ENCODE measurements around the gene RYR1. TPM values are rescaled to one million over a fixed set of nuclear protein-coding genes. Genes with fewer than 3 reads are reported as not detected.

Gene RYR1
- total and polyA plus RNA-seq, 10 of the 15 experiments (the other 5 are each of a cell fraction or from before 2014, with no cell fraction given), result under 0.01 to 0.32 (median 0.07) TPM; not detected in 1

GRCh38 chr19:38559428-38560401 lies 126.2 kb downstream of the RYR1 start (continued):
- TF ChIP-seq ZNF622 (IDR thresholded peaks at IDR 0.05) (no peak), CEBPB (IDR thresholded peaks at IDR 0.05; ENCODE audit: borderline replicate concordance in 1 of 2, low read depth in 2 of 2, low read length in 2 of 2) (peak in 1 of 2 experiments; percentile 98; a peak in 2 of 4 replicates), RAD51 (IDR thresholded peaks at IDR 0.05) (peak; percentile 85), MYB (IDR thresholded peaks at IDR 0.05; ENCODE audit: borderline replicate concordance, low read depth, low read length) (no peak), FOS (IDR thresholded peaks at IDR 0.05; ENCODE audit: borderline replicate concordance, extremely low read depth, insufficient read length) (no peak), ATF7 (IDR thresholded peaks at IDR 0.05; ENCODE audit: low read depth) (peak; percentile 98), CBFB (IDR thresholded peaks at IDR 0.05; ENCODE audit: low read depth) (peak; percentile 86), RUNX3 (IDR thresholded peaks at IDR 0.05; ENCODE audit: low read length) (peak; percentile 96), POU2F2 (IDR thresholded peaks at IDR 0.05; ENCODE audit: borderline replicate concordance, low read depth, low read length) (peak; percentile 86; the same call in 2 of the 3 replicates), KLF5 (IDR thresholded peaks at IDR 0.05; ENCODE audit: partially characterized antibody) (no peak), BCLAF1 (IDR thresholded peaks at IDR 0.05) (no peak), RCOR1 (conservative IDR thresholded peaks at IDR 0.05; ENCODE audit: low read depth, low read length) (0 out of 2 replicates have a peak, but pooled peaks have one; percentile 29), E2F8 (IDR thresholded peaks at IDR 0.05; ENCODE audit: low read depth, partially characterized antibody) (peak; percentile 80), DPF2 (IDR thresholded peaks at IDR 0.05) (peak; percentile 96), BHLHE40 (IDR thresholded peaks at IDR 0.05; ENCODE audit: borderline replicate concordance in 1 of 2, low read depth in 2 of 2, low read length in 1 of 2) (peak; percentile 93 to 95), TCF7 (IDR thresholded peaks at IDR 0.05; ENCODE audit: borderline replicate concordance) (no peak; the same call in 1 of the 2 replicates), ZNF274 (IDR thresholded peaks at IDR 0.05; ENCODE audit: insufficient read depth, insufficient read length) (no peak), IKZF1 (conservative IDR thresholded peaks at IDR 0.05) (peak; percentile 91), PAX5 (IDR thresholded peaks at IDR 0.05; ENCODE audit: borderline replicate concordance, low read depth, low read length) (peak; percentile 78; the same call in 1 of the 2 replicates)
- TF ChIP-seq, protein P1, sequence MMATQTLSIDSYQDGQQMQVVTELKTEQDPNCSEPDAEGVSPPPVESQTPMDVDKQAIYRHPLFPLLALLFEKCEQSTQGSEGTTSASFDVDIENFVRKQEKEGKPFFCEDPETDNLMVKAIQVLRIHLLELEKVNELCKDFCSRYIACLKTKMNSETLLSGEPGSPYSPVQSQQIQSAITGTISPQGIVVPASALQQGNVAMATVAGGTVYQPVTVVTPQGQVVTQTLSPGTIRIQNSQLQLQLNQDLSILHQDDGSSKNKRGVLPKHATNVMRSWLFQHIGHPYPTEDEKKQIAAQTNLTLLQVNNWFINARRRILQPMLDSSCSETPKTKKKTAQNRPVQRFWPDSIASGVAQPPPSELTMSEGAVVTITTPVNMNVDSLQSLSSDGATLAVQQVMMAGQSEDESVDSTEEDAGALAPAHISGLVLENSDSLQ (IDR thresholded peaks at IDR 0.05), result peak; percentile 70
- TF ChIP-seq, protein P2, sequence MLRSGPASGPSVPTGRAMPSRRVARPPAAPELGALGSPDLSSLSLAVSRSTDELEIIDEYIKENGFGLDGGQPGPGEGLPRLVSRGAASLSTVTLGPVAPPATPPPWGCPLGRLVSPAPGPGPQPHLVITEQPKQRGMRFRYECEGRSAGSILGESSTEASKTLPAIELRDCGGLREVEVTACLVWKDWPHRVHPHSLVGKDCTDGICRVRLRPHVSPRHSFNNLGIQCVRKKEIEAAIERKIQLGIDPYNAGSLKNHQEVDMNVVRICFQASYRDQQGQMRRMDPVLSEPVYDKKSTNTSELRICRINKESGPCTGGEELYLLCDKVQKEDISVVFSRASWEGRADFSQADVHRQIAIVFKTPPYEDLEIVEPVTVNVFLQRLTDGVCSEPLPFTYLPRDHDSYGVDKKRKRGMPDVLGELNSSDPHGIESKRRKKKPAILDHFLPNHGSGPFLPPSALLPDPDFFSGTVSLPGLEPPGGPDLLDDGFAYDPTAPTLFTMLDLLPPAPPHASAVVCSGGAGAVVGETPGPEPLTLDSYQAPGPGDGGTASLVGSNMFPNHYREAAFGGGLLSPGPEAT (IDR thresholded peaks at IDR 0.05; ENCODE audit: low read depth), result peak; percentile 94
